Activated CD8-positive, alpha-beta memory T cell treated with anti-CD3 and anti-CD28 coated beads for 1 hour (primary cell): Measurements from ENCODE around the gene NOVA2.

Experiments used
- DNase-seq, 2 donors: peaks; one replicate each; pipeline ENCODE4 v3.0.0-alpha.2; 2020; ENCODE audit warnings: low read depth in 1 of 2; ENCODE audit errors: extremely low read depth in 1 of 2

The NOVA2 gene, protein sequence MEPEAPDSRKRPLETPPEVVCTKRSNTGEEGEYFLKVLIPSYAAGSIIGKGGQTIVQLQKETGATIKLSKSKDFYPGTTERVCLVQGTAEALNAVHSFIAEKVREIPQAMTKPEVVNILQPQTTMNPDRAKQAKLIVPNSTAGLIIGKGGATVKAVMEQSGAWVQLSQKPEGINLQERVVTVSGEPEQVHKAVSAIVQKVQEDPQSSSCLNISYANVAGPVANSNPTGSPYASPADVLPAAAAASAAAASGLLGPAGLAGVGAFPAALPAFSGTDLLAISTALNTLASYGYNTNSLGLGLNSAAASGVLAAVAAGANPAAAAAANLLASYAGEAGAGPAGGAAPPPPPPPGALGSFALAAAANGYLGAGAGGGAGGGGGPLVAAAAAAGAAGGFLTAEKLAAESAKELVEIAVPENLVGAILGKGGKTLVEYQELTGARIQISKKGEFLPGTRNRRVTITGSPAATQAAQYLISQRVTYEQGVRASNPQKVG

DNA sequence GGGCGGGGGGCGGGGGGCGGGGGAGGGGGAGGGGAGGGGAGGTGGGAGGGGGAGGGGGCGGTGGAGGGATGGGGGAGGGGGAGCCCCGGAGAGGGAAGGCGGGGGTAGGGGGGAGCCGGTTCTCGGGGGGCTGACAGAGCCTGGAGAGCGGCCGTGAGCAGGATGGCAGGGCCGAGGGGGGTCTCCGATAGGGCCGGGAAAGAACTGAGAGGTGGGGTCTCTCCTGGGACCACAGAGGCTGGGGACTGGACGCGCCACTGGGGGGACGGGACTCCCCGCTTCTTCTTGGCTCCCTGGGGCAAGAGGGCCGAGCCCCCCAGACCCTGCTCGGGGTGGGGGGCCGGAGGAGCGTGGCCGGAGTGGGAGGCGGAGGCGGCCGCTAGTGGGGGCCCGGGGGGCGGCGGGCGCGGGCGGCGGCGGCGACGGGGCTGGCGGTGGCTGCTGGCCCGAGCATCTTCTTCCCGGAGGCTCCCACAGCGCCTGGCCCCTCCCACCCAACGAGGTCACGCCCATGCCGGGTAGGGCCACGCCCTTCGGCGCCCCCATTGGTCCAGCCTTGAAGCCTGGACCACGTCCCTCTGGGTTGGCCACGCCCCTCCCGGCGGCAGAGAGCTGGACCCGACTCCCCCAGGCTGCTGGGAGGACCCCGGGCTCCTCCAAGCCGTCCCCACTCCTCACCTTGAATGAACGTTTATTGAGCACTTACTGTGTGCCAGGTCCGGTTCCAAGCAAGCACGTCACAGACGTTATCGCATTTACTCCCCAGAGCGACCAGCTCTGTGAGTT lies at the start of gene NOVA2:
NOVA2 (minus strand) TSS at position 313 of the 786 bp plus-strand sequence. CDS start 514 bp downstream, outside the sequence.
- DNase-seq: no peak

DNA sequence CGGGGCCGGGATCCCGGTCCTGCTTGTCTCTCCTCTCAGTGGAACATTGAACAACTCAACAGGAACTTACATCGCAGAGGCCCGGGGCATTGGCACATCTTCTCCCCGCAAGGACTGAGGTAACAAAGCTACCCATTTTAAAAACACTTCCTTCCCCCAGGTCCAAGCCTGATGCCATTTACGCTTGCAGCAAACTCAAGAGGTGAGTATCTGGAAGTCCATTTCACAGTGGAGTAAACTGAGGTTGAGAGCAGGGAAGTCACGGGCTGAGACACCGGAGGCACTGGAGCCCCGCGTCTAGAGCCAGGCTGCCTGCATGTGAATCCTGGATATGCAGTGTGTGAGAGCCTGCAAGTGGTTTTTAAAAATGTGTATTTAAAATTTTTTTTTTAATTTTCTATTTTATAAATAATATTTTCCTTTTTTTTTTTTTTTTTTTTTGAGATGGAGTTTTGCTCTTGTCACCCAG lies 49.7 kb upstream of the NOVA2 start:
- no peak for DNase-seq

GRCh38 chr19:46022431-46023310 lies 49.0 kb upstream of the NOVA2 start, which contains the start of gene PGLYRP1:
Gene PGLYRP1, minus strand, starts transcription at chr19:46023053. Its CDS starts 32 bp downstream, at chr19:46023021.
- no peak for DNase-seq

- DNase-seq: no peak
These were observed 48.4 kb upstream of the NOVA2 start for GRCh38 chr19:46022061-46022430.

DNA sequence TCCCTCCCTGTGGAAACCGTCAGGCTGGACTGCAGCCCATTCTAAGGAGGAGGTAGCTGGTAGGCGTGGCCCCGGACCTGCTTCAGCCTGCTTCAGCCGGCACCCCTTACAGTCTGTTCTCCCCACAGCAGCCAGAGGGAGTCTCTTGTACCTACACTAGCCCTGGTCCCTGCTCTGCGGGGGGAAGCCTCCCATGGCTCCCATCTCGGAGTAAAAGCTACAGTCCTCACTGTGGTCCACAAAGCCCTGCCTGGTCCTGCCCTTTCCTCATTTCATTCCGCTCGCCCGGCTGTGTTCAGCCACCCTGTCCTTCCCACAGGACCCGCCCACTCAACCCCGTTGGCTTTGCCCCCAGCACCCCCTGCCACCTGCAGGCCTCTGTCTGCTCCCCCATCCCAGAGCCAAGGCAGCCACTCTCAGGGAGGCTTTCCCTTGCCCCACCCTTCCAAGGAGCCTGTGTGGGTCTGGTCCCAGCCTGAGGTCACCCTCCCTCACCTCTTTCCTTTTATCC lies 47.9 kb upstream of the NOVA2 start:
- no peak for DNase-seq

DNA sequence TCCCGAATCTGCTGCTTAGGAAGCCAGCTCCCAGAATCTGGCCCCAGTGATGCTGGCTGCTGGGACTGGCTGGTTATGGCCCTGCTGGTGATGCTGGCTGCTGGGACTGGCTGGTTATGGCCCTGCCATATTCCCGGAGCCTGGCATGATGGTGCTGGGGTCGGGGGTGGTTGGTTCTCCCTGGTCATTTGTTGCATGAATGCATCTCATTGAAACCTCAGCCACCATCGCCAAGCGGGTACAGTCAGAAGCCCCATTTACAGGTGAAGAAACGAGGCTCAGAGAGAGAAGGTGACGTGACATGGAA lies 47.1 kb upstream of the NOVA2 start:
- DNase-seq: no peak

DNA sequence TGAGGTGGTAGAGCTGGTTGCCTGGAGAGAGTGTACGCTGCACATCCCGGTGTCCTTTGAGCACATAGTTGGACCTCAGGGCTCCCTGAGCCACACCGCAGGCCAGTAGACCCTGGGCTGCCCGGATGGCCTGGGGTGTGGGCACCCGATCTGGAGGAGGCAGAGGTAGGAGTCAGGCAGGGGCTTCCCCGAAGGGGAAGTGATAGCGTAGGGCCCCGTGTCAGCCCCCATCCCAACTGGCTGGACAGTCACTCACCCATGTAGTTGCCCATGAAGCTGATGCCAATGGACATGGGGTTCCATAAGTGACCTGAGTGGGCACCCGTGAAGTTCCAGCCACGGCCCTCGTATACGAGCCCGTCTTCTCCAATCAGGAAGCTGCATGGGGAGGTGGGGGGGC lies 45.6 kb upstream of the NOVA2 start:
- no peak for DNase-seq

DNA sequence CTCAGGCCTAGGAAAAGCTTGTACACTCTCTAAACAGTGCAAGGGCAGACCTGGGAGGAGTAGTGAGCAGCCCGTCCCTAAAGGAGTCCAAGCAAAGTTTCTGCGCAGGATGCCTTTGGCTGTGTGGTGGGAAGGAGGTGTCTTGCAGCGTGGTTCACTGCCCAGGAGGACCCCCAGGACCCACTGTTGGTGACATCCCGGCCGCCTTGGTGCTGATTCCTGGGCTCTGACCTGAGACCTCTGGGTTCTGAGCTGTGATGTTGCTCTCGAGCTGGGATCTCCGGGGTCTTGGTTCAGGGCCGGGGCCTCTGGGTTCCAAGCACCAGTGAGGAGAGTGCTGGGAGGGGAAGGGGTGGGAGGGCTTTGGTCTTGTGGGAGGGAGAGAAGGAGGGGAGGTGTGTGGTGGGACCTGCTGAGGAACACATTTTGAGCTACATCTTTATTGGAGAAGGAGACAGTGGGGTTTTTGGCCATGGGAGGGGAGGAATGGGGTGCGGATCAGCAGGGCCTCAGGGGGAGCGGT lies 45.1 kb upstream of the NOVA2 start:
- DNase-seq: no peak

GRCh38 chr19:46017874-46018675 lies 44.4 kb upstream of the NOVA2 start:
- no peak for DNase-seq

DNA sequence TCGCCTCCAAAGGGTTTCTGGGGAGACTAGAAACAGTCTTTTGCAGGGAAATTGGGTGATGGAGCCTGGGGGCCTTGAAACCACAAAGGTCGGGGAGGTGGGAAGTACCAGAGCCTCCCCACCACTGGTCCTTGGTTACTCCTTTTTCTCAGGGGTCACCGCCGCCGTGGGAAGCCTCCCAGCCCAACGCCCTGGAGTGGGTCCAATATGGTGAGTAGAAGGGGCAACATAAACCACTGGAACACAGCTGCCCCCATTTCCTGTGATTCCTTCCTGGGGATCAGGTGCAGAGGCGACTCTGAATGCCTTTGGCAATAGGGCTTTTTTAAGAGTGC lies 43.4 kb upstream of the NOVA2 start:
- no peak for DNase-seq

DNA sequence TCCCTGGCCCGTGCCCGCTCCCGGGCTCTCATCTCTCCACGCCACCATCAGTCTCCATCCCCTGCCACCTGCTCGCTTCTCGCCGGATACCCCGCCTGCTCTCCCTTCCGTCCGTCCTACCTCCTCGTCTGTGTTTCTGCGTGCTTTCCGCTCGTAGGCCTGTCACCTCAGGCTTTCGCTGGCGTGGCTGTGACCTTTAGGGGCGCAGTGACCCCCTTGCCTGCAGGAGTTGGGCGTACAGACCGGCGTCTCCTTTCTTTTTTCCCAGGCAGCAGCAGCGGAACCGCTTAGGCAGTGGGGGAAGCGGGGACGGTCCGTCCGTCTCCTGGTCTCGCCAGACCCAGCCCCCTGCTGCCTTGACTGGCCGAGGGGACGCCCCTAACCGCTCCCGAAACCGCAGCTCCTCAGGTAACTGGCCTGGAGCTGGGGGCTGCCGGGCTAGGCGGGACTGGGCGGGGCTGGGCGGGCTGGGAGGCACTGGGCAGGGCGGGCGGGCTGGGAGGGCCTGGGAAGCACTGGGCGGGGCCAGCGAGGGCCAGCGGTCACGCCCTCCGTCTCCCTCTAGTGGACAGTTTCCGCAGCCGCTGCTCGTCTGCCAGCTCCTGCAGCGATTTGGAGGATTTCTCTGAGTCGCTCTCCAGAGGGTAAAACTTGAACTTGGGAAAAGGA lies 42.9 kb upstream of the NOVA2 start:
- DNase-seq: peak; percentile 54 to 73

GRCh38 chr19:46015687-46016425 lies 42.2 kb upstream of the NOVA2 start:
- peak in 1 of 2 donors; percentile 21 for DNase-seq

- DNase-seq: peak; percentile 16 to 50
These were observed 41.4 kb upstream of the NOVA2 start for GRCh38 chr19:46014941-46015686.

DNA sequence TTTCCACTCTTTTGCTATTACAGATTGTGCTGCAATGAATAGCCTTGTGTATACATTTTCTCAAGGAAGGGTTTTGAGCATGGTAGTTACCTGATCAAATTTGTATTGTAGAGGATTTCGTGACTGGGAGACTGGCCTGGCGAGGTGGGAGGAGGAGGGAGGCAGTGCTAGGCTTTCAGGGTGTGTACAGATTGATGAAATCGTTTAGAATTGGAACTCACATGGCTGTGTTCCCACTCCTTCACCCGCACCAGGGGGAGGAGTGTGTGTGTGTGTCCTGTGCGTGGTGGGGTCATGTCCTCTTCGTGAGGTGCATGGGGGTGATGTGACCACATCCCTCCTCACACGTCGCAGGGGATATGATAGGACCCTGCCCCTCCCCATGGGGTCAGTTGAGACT lies 40.9 kb upstream of the NOVA2 start:
- no peak for DNase-seq

DNA sequence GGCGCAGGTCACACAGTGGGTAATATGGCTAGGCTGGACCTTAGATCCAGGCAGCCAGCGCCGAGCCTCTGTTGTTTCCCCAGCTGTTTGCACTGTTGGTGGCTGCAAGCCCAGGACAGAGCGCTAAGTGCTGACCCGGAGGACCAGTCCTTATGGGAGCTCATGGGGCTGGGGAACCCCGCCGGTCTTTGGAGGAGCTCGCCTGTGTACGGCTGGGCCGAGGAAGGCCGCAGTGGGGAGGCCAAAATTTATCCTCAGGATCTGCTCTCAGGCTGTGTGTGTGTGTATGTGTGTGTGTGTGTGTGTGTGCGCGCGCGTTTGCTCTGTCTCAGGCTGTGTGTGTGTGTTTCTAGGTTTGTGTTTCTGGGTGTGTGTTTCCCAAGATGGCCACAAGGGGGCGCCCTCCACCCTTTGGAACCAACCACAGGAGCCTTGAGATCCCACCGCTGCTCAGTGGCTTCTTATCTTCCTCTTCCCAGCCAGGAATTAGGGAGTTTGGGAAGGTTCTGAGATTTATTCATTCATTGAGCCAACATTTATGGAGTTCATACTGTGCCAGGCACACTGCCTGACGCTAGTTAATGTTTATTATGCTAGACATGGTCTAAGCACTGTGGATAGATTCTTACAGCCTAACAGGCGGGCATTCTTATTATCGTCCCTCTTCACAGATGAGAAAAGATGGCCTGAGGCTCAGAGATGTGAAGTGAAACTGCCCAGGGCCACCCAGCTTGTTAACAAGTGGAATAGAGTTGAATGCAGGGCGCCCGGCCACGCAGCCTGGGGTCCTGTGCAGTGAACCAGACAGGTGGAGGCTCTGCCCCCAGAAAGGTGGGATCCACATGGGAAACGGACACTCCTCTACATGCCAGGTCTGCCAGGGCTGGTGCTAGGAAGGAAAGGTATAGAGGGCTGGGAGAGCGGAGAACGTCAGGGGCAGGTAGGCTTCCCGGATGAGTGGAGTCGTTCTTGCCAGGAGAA lies 36.2 kb upstream of the NOVA2 start:
- DNase-seq: peak; percentile 30 to 49

DNA sequence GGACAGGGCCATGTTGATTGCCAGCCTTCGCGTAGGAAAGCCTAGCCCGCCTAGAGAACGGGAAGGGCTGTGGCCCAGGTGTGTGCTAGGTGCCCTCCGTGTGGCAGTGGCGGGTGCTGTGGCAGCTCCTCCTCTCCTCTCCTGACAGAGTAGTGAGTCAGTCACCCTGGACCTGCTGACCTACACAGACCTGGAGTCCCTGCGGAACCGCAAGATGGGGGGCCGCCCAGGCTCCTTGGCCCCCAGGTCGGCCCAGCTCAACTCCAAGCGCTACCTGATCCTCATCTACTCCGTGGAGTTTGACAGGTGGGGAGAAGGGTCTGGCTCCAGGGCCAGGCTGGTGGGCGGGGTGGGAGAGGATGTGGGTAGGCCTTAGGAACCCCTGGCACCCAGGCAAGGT lies 32.7 kb upstream of the NOVA2 start:
- no peak for DNase-seq
